ENCODE measurements around the gene PAEP.

The PAEP gene

DNA sequence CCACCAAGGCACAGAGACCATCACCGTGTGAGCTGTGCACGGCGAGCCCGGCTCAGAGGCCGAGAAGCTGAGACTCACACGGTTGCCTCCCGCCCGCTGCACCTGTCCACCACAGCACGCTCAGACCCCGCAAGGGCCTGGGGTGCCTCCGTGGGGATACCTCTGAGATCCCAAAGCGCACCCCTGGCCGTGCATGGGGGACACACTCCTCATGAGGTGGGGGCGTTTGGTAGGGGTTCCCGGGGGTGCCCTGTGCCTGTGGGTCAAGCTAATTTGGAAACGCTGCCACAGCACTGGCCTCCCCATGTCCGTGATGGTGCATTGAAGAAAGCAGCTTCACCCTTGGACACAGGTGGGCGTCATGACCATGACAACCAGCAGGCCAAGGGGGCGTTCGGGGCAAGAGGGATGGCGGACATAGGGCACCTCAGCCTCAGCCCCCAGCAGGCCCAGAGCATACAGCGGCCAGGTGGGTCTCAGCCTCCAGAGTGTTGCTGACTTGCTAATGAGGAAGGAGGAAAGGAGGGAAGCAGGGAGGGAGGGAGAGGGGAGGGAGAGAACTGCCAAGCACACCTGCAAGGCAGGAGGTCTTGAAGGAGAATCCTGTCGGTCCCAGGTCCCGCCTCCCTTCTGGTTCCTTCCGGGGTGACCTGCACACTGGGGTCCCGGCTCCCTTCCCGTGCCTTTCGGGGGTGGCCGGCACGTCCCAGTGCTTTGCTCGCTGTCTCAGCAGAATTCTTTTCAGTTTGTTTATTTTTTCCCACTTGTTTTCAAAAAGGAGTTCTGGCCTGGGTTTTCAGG lies 43.1 kb downstream of the PAEP start:
- TF ChIP-seq, protein P1, sequence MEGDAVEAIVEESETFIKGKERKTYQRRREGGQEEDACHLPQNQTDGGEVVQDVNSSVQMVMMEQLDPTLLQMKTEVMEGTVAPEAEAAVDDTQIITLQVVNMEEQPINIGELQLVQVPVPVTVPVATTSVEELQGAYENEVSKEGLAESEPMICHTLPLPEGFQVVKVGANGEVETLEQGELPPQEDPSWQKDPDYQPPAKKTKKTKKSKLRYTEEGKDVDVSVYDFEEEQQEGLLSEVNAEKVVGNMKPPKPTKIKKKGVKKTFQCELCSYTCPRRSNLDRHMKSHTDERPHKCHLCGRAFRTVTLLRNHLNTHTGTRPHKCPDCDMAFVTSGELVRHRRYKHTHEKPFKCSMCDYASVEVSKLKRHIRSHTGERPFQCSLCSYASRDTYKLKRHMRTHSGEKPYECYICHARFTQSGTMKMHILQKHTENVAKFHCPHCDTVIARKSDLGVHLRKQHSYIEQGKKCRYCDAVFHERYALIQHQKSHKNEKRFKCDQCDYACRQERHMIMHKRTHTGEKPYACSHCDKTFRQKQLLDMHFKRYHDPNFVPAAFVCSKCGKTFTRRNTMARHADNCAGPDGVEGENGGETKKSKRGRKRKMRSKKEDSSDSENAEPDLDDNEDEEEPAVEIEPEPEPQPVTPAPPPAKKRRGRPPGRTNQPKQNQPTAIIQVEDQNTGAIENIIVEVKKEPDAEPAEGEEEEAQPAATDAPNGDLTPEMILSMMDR (IDR thresholded peaks at IDR 0.05; ENCODE audit: borderline replicate concordance, control extremely low read depth, extremely low read depth, insufficient read depth, missing control alignments) = no peak
- in situ Hi-C loops (cut with MboI; ENCODE audit: low sequenced_read_pairs, unreplicated experiment) = no loop called here
- no peak for DNase-seq (ENCODE audit: low spot score)

DNA sequence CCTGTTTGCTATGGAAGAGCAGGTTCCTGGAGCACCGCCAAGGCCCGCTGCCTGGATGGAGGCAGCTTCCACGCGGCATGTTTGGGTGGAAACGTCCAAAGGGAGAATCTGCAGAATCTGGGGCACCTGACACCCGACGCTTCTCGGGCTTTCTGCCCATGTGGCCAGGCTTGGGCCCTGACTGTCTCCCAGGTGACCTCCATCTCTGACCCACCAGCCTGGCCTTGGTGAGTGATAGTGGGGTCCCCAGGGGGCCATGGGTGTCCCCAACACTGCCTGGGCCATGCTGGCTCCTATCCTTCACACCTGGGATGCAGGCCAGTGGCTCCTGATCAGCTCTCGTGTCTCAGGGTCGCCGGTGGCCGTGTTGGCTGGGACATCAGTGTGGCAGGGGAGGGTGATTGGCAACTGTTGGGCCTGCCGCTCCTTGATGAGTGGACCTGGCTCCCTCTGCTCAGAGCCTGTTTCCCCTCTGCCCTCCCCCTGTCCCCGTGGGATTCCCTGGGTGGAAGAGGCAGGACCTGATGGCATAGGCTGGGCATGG lies 43.8 kb downstream of the PAEP start:
- no peak for DNase-seq (ENCODE audit: low spot score)
- in situ Hi-C loops (cut with MboI; ENCODE audit: low sequenced_read_pairs, unreplicated experiment) = no loop called here
- TF ChIP-seq, protein P1 (IDR thresholded peaks at IDR 0.05; ENCODE audit: borderline replicate concordance, control extremely low read depth, extremely low read depth, insufficient read depth, missing control alignments) = no peak

DNA sequence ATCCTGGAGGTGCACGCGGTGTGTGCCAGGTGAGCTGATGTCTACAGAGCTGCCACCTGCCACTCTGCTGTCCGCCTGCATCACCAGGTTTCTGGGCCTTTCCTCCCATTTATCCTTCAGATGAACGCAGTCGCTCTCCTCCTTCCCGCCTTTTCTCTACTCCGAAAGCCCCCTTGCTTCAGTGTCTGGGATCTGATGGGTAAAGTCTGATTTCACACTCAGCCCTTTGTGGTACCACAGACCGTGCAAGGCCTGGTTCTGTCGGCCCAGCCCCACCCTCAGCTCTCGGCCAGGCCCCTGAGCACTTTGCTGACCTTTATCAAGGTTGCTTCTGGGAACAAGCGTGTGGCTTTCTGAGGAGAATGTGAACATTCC lies 45.3 kb downstream of the PAEP start:
- in situ Hi-C loops (cut with MboI; ENCODE audit: low sequenced_read_pairs, unreplicated experiment) = no loop called here
- TF ChIP-seq, protein P1 (IDR thresholded peaks at IDR 0.05; ENCODE audit: borderline replicate concordance, control extremely low read depth, extremely low read depth, insufficient read depth, missing control alignments) = no peak
- no peak for DNase-seq (ENCODE audit: low spot score)

DNA sequence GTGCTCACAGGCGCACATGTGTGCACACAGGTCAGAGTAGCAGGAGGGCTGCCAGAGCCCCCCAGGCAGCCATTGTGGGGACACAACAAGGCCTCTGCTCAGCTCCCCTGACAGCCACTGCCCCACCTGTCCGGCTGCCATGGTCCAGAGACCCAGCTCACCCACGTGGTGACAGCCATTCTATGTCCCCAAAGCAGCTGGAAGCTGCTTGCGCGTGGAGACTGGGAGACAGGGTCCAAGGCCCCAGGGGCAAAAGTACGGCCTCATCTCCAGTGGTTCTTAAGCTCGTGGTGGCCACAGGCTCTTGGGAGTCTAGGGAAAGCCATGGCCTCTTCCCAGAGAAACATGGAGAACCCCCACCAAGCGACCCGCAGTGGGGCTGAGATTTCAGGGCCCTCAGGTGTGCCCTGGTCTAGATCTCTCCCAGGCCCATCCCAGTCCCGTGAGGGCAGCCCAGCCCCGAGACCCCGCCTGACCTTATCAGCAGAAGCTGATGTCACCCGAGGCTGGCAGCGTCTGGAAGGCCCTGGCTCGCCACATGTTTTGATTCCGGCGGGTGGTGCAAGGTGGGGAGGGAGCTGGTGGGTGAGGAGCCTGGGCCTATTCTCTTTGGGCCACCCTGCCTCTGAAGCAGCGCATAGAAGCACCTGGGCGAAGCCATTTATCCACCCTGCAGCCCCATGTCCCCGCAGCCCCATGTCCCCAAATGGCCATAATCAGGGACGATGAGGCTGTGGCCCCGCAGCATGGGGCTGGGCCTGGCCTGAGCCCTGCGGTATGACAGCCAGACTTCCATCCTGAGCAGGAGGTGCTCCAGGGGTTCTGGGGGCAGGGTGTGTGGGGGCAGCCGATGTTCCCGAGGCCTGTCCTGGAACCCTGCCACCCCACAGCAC lies 46.1 kb downstream of the PAEP start:
- in situ Hi-C loops (cut with MboI; ENCODE audit: low sequenced_read_pairs, unreplicated experiment) = no loop called here
- DNase-seq (ENCODE audit: low spot score) = no peak
- TF ChIP-seq, protein P1 (IDR thresholded peaks at IDR 0.05; ENCODE audit: borderline replicate concordance, control extremely low read depth, extremely low read depth, insufficient read depth, missing control alignments) = no peak

DNA sequence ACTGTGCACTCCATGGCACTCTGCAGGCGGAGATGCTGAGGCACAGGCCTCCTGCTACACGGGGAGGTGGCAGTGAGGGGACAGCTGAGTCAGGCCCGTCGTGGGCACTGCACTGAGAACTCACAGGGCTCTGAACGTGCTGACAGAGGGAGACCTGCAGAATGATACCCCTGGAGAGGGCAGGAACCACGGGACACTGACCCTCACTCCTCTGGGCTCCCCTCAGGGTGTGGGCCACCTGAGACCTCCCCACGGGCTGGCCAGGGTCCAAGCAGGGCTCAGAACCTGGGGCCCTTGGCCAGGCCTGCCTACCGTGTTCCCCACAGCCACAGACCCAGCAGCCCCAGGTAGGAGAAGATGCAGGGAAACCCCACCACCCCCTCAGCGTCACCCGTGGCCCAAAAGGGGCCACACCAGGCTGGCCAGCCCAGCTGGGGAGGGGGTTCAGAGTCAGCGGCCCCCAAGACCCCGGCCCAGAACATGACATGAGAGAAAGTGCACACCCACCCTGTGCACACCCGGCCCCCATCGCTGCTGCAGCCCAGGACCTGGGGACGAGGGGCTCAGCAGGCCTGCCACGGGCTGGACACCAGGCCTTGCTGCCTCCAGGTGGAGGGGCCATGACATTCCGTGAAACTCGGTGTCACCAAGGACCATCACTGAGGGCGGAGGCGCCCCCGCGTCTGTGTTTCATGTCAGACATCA lies 46.9 kb downstream of the PAEP start:
- no peak for DNase-seq (ENCODE audit: low spot score)
- TF ChIP-seq, protein P1 (IDR thresholded peaks at IDR 0.05; ENCODE audit: borderline replicate concordance, control extremely low read depth, extremely low read depth, insufficient read depth, missing control alignments) = no peak
- in situ Hi-C loops (cut with MboI; ENCODE audit: low sequenced_read_pairs, unreplicated experiment) = no loop called here

DNA sequence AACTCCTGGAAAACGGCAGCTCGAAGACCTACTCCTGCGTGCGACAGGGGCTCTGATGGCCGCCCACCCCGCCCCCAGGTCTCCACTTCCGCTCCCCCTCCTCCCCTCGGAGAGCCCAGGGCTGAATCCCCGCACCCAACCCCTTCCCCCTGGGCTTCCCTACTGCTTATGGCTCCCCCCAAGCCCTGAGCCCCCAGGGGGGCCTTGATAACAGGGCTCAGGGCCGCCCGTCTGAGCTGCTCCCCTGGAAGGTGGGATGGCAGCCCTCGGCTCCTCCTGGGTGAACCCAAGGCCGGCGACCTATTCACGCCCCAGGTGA lies 47.4 kb downstream of the PAEP start:
- TF ChIP-seq, protein P1 (IDR thresholded peaks at IDR 0.05; ENCODE audit: borderline replicate concordance, control extremely low read depth, extremely low read depth, insufficient read depth, missing control alignments) = no peak
- DNase-seq (ENCODE audit: low spot score) = no peak
- in situ Hi-C loops (cut with MboI; ENCODE audit: low sequenced_read_pairs, unreplicated experiment) = no loop called here

All from GM13976 (cell line).